HCT116 (cell line): ENCODE data around the gene TAF5L. TPM values are rescaled to one million over a fixed set of nuclear protein-coding genes. Genes with fewer than 3 reads are reported as not detected.

Source experiments
- ATAC-seq: fragments of 200-7000 bp; cut with Tn5 transposase; 2 replicates; pipeline ENCODE4 v1.9.1; 2020; ENCODE audit warnings: mild to moderate bottlenecking, moderate library complexity
- BruUV-seq: library from RNA; stranded (reverse); fragments of 400-500 nt; replicated peaks from 2 replicates; lab custom pipeline; 2021; lab: Mats Ljungman, UMichigan
- CTCF ChIA-PET: fragments of 300-600 bp; sonication (Branson Sonifier 250); formaldehyde crosslinking; loops from one replicate; lab custom pipeline; 2021; ENCODE audit warnings: antibody characterized with exemption; lab: Charles Lee
- POLR2A ChIA-PET: fragments of 300-600, 350-600 bp; sonication (Branson Sonifier 250); formaldehyde crosslinking; loops from one replicate; lab custom pipeline; 2021; ENCODE audit warnings: antibody characterized with exemption; lab: Charles Lee
- RAD21 ChIA-PET, 2 experiments: fragments of 300-600 bp; sonication (Branson Sonifier 250); formaldehyde crosslinking; loops; one replicate each; lab custom pipeline; 2023; ENCODE audit warnings: low total read pairs in 2 of 2; ENCODE audit not compliant: uncharacterized antibody in 2 of 2, unreplicated experiment in 2 of 2, low non-redundant PET in 1 of 2; lab: Charles Lee
- DNase-seq: peaks from one replicate; pipeline ENCODE4 v3.0.0-alpha.2; 2010; ENCODE audit warnings: low read depth, low spot score
- H2AFZ ChIP-seq: fragments of 200-600 bp; shearing (Covaris generic), sonication (generic); 2 replicates; pipeline ENCODE4 v1.6.1; 2017; ENCODE audit warnings: low read depth, mixed run types, mixed read lengths, antibody characterized with exemption, low read length; ENCODE audit not compliant: poor library complexity, severe bottlenecking
- H3K27ac ChIP-seq: 2 replicates; pipeline ENCODE4 v1.5.1; 2012; ENCODE audit warnings: low read depth, low read length
- H3K27me3 ChIP-seq: fragments of 200-600 bp; sonication (generic); 2 replicates; pipeline ENCODE4 v1.6.1; 2016; ENCODE audit warnings: mixed run types, low read length, mixed read lengths; ENCODE audit not compliant: insufficient read depth
- H3K36me3 ChIP-seq, 2 experiments: fragments of 200-500 bp in 1 of 2; fragments of 200-600 bp in 1 of 2; sonication (Bioruptor generic) in 1 of 2; sonication (generic) in 1 of 2; 2 replicates each; pipeline versions ENCODE4 v1.5.1 to v1.6.1; 2014 to 2016; ENCODE audit warnings: low read length in 2 of 2, inconsistent platforms in 1 of 2, mixed read lengths in 1 of 2, mixed run types in 1 of 2; ENCODE audit not compliant: insufficient read depth in 2 of 2, control insufficient read depth in 1 of 2
- H3K4me1 ChIP-seq, 2 experiments: fragments of 200-600 bp in 1 of 2; sonication (generic) in 1 of 2; 2 replicates each; pipeline versions ENCODE4 v1.5.1 to v1.6.1; 2012 to 2017; ENCODE audit warnings: low read length in 2 of 2, inconsistent platforms in 1 of 2, mild to moderate bottlenecking in 1 of 2, mixed read lengths in 1 of 2, mixed run types in 1 of 2, moderate library complexity in 1 of 2; ENCODE audit not compliant: insufficient read depth in 2 of 2, control insufficient read depth in 1 of 2
- H3K4me2 ChIP-seq: fragments of 200-600 bp; sonication (generic); 2 replicates; pipeline ENCODE4 v1.6.1; 2017; ENCODE audit warnings: mixed run types, low read length, mixed read lengths
- H3K4me3 ChIP-seq, 2 experiments: fragments of 200-600 bp in 1 of 2; sonication (generic) in 1 of 2; replicated peaks in 1 of 2; 2 replicates each; pipeline ENCODE4 v1.5.1; 2011 to 2016; ENCODE audit warnings: low read length in 2 of 2, control low read depth in 1 of 2, low read depth in 1 of 2, mild to moderate bottlenecking in 1 of 2, mixed read lengths in 1 of 2, mixed run types in 1 of 2
- H3K79me2 ChIP-seq: fragments of 200-600 bp; sonication (generic); 2 replicates; pipeline ENCODE4 v1.6.1; 2017; ENCODE audit warnings: mild to moderate bottlenecking, mixed run types, low read length, moderate library complexity, mixed read lengths; ENCODE audit not compliant: insufficient read depth
- H3K9ac ChIP-seq: fragments of 200-600 bp; sonication (generic); 2 replicates; pipeline ENCODE4 v1.6.1; 2016; ENCODE audit warnings: low read length, mixed read lengths
- H3K9me2 ChIP-seq: fragments of 200-600 bp; sonication (generic), shearing (Covaris generic); 2 replicates; pipeline ENCODE4 v1.6.1; 2017; ENCODE audit warnings: mixed run types, mild to moderate bottlenecking, moderate library complexity; ENCODE audit not compliant: insufficient read depth
- H3K9me3 ChIP-seq, 2 experiments: fragments of 200-500 bp in 1 of 2; fragments of 200-600 bp in 1 of 2; sonication (Bioruptor generic) in 1 of 2; sonication (generic) in 1 of 2; 2 replicates each; pipeline ENCODE4 v1.6.1; 2014 to 2017; ENCODE audit warnings: low read length in 2 of 2, mixed read lengths in 2 of 2, inconsistent platforms in 1 of 2, low read depth in 1 of 2, mild to moderate bottlenecking in 1 of 2, mixed run types in 1 of 2, moderate library complexity in 1 of 2; ENCODE audit not compliant: control insufficient read depth in 1 of 2, insufficient read depth in 1 of 2
- H4K20me1 ChIP-seq: fragments of 200-600 bp; sonication (generic), shearing (Covaris generic); 2 replicates; pipeline ENCODE4 v1.6.1; 2017; ENCODE audit warnings: mixed run types, mild to moderate bottlenecking, moderate library complexity; ENCODE audit not compliant: insufficient read depth
- EGR1 ChIP-seq: IDR thresholded peaks from 2 replicates; pipeline ENCODE4 v1.6.1; 2012; ENCODE audit warnings: low read depth
- POLR2A ChIP-seq: IDR thresholded peaks from 2 replicates; pipeline ENCODE4 v1.7.0; 2011; ENCODE audit warnings: borderline replicate concordance; ENCODE audit not compliant: insufficient read depth, insufficient read length; ENCODE audit errors: extremely low read depth
- POLR2AphosphoS5 ChIP-seq: IDR thresholded peaks from 2 replicates; pipeline ENCODE4 v1.6.1; 2011; ENCODE audit warnings: mild to moderate bottlenecking, low read depth, low read length, moderate library complexity
- SIN3A ChIP-seq: IDR thresholded peaks from 2 replicates; pipeline ENCODE4 v1.6.1; 2012; ENCODE audit warnings: low read depth
- SP1 ChIP-seq: IDR thresholded peaks from 2 replicates; pipeline ENCODE4 v1.6.1; 2012; ENCODE audit warnings: low read depth
- SRF ChIP-seq: IDR thresholded peaks from 2 replicates; pipeline ENCODE4 v1.6.1; 2012; ENCODE audit warnings: low read depth
- TCF7L2 ChIP-seq: IDR thresholded peaks from 2 replicates; pipeline ENCODE4 v1.7.0; 2011; ENCODE audit warnings: borderline replicate concordance, inconsistent platforms; ENCODE audit not compliant: insufficient read depth, insufficient read length; ENCODE audit errors: extremely low read depth
- intact Hi-C: fragments of 100-400 bp; cut with micrococcal nuclease; formaldehyde crosslinking; loops from 2 replicates; pipeline ENCODE4 v1.10.0; 2022
- total RNA-seq: library from RNA; stranded (reverse); gene quantifications from one replicate; pipeline ENCODE4 v1.2.1, GENCODE V29; 2021; ENCODE audit not compliant: unreplicated experiment
- TF ChIP-seq, protein P1 (sequence below): IDR thresholded peaks from 2 replicates; pipeline ENCODE4 v1.6.1; 2012; ENCODE audit warnings: low read depth
- TF ChIP-seq, protein P2 (sequence below): IDR thresholded peaks from 2 replicates; pipeline ENCODE4 v1.6.1; 2012

TAF5L gene
- total RNA-seq, 1 experiment from 2014 or later: 22.4 TPM

DNA sequence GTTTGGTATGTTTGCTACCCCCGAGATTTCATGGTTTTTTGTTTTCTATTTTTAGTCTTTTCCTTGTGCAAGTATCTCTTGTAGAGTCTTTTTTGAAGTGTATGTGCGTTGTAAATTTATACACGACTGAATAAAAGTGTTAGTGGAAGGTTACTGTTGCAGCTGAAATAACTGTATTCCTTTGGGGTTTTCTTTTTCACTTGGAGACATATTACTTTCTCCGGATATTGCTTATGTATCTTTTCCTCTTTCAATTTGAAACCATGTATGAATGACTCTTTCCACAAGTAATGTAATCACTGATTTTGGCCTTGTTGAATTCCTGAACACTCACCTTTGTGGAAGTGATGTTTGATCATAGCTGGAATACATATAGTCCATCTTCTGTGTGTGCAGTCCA is 1.1 kb upstream of the TAF5L start (continued):
- TF ChIP-seq POLR2A (no peak), SP1 (no peak), EGR1 (no peak), SRF (no peak)
- TF ChIP-seq, protein P1, sequence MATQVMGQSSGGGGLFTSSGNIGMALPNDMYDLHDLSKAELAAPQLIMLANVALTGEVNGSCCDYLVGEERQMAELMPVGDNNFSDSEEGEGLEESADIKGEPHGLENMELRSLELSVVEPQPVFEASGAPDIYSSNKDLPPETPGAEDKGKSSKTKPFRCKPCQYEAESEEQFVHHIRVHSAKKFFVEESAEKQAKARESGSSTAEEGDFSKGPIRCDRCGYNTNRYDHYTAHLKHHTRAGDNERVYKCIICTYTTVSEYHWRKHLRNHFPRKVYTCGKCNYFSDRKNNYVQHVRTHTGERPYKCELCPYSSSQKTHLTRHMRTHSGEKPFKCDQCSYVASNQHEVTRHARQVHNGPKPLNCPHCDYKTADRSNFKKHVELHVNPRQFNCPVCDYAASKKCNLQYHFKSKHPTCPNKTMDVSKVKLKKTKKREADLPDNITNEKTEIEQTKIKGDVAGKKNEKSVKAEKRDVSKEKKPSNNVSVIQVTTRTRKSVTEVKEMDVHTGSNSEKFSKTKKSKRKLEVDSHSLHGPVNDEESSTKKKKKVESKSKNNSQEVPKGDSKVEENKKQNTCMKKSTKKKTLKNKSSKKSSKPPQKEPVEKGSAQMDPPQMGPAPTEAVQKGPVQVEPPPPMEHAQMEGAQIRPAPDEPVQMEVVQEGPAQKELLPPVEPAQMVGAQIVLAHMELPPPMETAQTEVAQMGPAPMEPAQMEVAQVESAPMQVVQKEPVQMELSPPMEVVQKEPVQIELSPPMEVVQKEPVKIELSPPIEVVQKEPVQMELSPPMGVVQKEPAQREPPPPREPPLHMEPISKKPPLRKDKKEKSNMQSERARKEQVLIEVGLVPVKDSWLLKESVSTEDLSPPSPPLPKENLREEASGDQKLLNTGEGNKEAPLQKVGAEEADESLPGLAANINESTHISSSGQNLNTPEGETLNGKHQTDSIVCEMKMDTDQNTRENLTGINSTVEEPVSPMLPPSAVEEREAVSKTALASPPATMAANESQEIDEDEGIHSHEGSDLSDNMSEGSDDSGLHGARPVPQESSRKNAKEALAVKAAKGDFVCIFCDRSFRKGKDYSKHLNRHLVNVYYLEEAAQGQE: no peak

DNA sequence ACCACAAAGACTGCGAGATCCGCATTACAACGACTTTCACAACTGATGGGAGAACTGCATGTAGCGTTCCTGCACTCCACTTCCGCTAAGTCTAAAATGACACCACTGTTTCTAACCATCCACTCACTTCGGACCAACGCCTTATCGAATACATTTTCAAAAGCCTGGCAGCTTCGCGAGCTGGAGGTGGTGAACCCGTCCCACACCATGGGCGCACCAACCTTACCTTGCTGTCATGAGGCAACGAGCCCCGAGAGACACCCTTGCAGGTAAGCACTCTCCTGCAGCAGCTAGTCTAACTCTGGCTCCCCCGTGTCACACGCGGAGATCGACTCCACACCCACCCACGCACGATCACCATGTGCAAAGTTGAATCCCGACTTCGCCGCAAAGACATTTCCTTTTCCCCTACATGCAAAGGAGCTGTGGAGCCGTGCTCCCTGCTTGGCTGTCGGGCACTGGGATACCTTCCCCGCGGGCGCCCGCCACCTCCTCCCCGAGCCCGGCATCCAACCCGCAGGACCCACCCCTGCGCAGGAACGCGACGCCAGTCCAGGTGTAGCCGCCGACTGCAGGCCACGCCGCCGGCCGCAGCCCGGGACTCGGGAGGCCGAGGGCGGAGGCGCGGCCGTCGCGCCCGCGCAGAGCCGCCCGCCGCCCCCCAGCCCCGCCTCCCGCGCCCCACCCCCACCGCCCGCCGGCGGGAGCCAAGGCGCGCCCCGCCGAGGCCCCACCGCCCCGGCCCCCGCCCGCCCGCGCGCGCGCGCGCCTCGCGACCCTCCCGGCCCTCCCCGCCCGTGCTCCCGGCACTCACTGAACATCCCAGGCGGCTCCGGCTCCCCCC is 629 bp downstream of the TAF5L start:
- Histone ChIP-seq H3K9ac (peak overlapping the region; percentile 88), H3K9me2 (no peaks in the 10 kb centered on the region), H3K4me1 (peaks cover 11 to 18% of the 10 kb centered on the region in 2 experiments; a peak in 3 of 4 replicates), H3K27ac (peak overlapping the region; percentile 72), H3K36me3 (peaks cover 0 to 7% of the 10 kb centered on the region in 2 experiments; a peak in 1 of 4 replicates), H3K27me3 (no peaks in the 10 kb centered on the region), H4K20me1 (no peaks in the 10 kb centered on the region; the same call in 1 of the 2 replicates), H3K4me3 (peak overlapping the region; percentile 86 to 91), H3K4me2 (peak overlapping the region; percentile 88), H3K9me3 (no peaks in the 10 kb centered on the region), H2AFZ (no peak overlapping the region), H3K79me2 (peaks cover 93% of the 10 kb centered on the region)
- ChIA-PET POLR2A (interaction anchor here (0.7 kb wide), 1 partner anchor 1715 kb away, joined by 3 read pairs; no protein-coding TSS in a partner anchor), RAD21 (no interaction called here), CTCF (interaction anchor here (3.5 kb wide), 1 partner anchor 67 kb away, joined by 19 read pairs; the partner anchor contains the start of gene ABCB10)
- TF ChIP-seq TCF7L2 (peak; percentile 18), POLR2AphosphoS5 (no peak), EGR1 (peak; percentile 70), SIN3A (peak; percentile 36)
- TF ChIP-seq, protein P2, sequence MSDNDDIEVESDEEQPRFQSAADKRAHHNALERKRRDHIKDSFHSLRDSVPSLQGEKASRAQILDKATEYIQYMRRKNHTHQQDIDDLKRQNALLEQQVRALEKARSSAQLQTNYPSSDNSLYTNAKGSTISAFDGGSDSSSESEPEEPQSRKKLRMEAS: peak; percentile 52
- intact Hi-C loops: loop anchor here (10.0 kb wide), 1 partner anchor 370 kb away; no protein-coding TSS in a partner anchor
- BruUV-seq: no TSS peak
- no peak for DNase-seq
- peak; percentile 69 for ATAC-seq
